Measurements from ENCODE around the gene AHCYL1.

GRCh38 chr1:110043016-110043415 is 58.5 kb downstream of the AHCYL1 start:
- TF ChIP-seq, protein P1, sequence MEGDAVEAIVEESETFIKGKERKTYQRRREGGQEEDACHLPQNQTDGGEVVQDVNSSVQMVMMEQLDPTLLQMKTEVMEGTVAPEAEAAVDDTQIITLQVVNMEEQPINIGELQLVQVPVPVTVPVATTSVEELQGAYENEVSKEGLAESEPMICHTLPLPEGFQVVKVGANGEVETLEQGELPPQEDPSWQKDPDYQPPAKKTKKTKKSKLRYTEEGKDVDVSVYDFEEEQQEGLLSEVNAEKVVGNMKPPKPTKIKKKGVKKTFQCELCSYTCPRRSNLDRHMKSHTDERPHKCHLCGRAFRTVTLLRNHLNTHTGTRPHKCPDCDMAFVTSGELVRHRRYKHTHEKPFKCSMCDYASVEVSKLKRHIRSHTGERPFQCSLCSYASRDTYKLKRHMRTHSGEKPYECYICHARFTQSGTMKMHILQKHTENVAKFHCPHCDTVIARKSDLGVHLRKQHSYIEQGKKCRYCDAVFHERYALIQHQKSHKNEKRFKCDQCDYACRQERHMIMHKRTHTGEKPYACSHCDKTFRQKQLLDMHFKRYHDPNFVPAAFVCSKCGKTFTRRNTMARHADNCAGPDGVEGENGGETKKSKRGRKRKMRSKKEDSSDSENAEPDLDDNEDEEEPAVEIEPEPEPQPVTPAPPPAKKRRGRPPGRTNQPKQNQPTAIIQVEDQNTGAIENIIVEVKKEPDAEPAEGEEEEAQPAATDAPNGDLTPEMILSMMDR (IDR thresholded peaks at IDR 0.05) = no peak
- no peak for TF ChIP-seq POLR2A (IDR thresholded peaks at IDR 0.05)
